ACC112 (cell line): ENCODE data around the gene SCARB1.

Experiments
- H2AFZ ChIP-seq: fragments of 200-600 bp; sonication (generic); one replicate; pipeline ENCODE4 v1.6.0; 2017; ENCODE audit warnings: antibody characterized with exemption, low read length; ENCODE audit not compliant: unreplicated experiment
- H3K27ac ChIP-seq: fragments of 200-600 bp; sonication (generic); 2 replicates; pipeline ENCODE4 v1.5.1; 2014; ENCODE audit warnings: low read depth, mild to moderate bottlenecking, antibody characterized with exemption, low read length, moderate library complexity
- H3K27me3 ChIP-seq: fragments of 200-600 bp; sonication (generic); 2 replicates; pipeline ENCODE4 v1.6.1; 2014; ENCODE audit warnings: mild to moderate bottlenecking, antibody characterized with exemption, low read length, moderate library complexity, mixed read lengths; ENCODE audit not compliant: insufficient read depth
- H3K36me3 ChIP-seq: fragments of 200-600 bp; sonication (generic); 2 replicates; pipeline ENCODE4 v1.6.1; 2016; ENCODE audit warnings: mild to moderate bottlenecking, antibody characterized with exemption, low read length, moderate library complexity, mixed read lengths; ENCODE audit not compliant: insufficient read depth
- H3K4me1 ChIP-seq: fragments of 200-600 bp; sonication (generic); one replicate; pipeline ENCODE4 v1.6.1; 2016; ENCODE audit warnings: low read length, mixed read lengths; ENCODE audit not compliant: insufficient read depth, unreplicated experiment, control insufficient read depth
- H3K4me3 ChIP-seq: fragments of 200-600 bp; sonication (generic); 2 replicates; pipeline ENCODE4 v1.5.1; 2014; ENCODE audit warnings: mild to moderate bottlenecking, low read depth, low read length
- H3K79me2 ChIP-seq: fragments of 200-600 bp; sonication (generic); one replicate; pipeline ENCODE4 v1.6.0; 2016; ENCODE audit warnings: low read length; ENCODE audit not compliant: control insufficient read depth, unreplicated experiment, insufficient read depth

Gene SCARB1

GRCh38 chr12:124828264-124829007, 35.2 kb downstream of the SCARB1 start:
- peaks cover 11% of the 10 kb centered on the region for H3K79me2 ChIP-seq

GRCh38 chr12:124827588-124828184, 36.0 kb downstream of the SCARB1 start:
- Histone ChIP-seq H3K27ac (peak overlapping the region; percentile 82), H2AFZ (no peak overlapping the region), H3K36me3 (no peaks in the 10 kb centered on the region), H3K4me3 (no peak overlapping the region), H3K27me3 (no peaks in the 10 kb centered on the region), H3K4me1 (peaks cover 15% of the 10 kb centered on the region), H3K79me2 (peaks cover 11% of the 10 kb centered on the region)

More at GRCh38 chr12:124828264-124829007, 35.2 kb downstream of the SCARB1 start:
- Histone ChIP-seq H3K27me3 (no peaks in the 10 kb centered on the region), H3K36me3 (no peaks in the 10 kb centered on the region), H3K27ac (peak overlapping the region; percentile 82), H2AFZ (peak overlapping the region; percentile 31), H3K4me3 (peak overlapping the region; percentile 1; the same call in 1 of the 2 replicates), H3K4me1 (peaks cover 15% of the 10 kb centered on the region)

- no peak overlapping the region for H2AFZ ChIP-seq
- H3K36me3 ChIP-seq, result no peaks in the 10 kb centered on the region
- peaks cover 14% of the 10 kb centered on the region for H3K4me1 ChIP-seq
- no peak overlapping the region for H3K4me3 ChIP-seq
- H3K79me2 ChIP-seq, result peaks cover 11% of the 10 kb centered on the region
- H3K27ac ChIP-seq, result no peak overlapping the region
- no peaks in the 10 kb centered on the region for H3K27me3 ChIP-seq
Observed at GRCh38 chr12:124824195-124824594, 39.5 kb downstream of the SCARB1 start.

DNA sequence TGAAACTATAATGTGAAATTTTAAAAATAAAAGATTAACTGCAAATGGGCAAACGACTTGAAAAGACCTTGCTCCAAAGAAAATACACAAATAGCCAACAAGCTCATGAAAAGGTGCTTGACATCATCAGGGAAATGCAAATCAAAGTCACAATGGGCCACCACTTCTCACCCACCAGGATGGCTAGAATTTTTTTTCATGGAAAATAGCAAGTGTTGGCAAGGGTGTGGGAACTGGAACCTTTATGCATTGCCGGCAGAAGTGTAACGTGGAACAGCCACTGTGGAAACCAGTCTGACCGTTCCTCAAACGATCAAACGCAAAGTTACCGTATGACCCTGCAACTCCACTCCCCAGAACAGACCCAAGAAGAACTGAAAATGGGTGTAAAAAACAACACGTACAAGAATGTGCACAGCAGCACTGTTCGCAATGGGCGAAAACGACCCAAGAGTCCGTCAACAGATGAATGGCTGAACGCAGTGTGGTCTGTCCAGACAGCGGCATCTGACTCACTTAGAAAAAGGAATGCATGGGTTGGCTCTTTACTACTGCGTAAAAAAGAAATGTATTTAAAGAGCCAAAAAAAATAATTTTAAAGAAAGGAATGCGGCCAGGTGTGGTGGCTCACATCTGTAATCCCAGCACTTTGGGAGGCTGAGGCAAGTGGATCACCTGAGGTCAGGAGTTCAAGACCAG, 40.2 kb downstream of the SCARB1 start:
- Histone ChIP-seq H3K27ac (no peak overlapping the region), H3K4me3 (no peak overlapping the region), H3K27me3 (no peaks in the 10 kb centered on the region), H2AFZ (no peak overlapping the region), H3K79me2 (peaks cover 9% of the 10 kb centered on the region), H3K4me1 (peaks cover 7% of the 10 kb centered on the region), H3K36me3 (no peaks in the 10 kb centered on the region)

DNA sequence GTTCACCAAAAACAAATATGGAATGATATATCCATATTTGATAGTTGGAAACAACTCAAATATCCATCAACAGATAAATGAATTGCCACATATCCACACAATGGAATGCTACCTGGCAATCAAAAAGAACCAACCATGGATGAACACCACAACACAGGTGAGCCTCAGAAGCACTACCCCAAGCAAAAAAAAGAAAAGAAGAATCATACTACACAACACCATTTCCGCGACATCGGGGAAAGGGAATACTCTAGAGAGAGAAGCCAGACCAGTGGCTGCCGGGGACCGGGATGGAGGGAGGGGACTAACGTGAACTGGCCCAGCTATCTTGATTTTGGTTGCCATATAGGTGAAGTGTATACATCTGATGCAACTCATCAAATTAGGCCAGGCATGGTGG, 41.4 kb downstream of the SCARB1 start:
- no peaks in the 10 kb centered on the region for H3K27me3 ChIP-seq
- no peaks in the 10 kb centered on the region for H3K36me3 ChIP-seq
- H3K4me3 ChIP-seq, result no peak overlapping the region
- H3K27ac ChIP-seq, result no peak overlapping the region
- H3K4me1 ChIP-seq, result no peaks in the 10 kb centered on the region
- no peaks in the 10 kb centered on the region for H3K79me2 ChIP-seq
- H2AFZ ChIP-seq, result no peak overlapping the region

DNA sequence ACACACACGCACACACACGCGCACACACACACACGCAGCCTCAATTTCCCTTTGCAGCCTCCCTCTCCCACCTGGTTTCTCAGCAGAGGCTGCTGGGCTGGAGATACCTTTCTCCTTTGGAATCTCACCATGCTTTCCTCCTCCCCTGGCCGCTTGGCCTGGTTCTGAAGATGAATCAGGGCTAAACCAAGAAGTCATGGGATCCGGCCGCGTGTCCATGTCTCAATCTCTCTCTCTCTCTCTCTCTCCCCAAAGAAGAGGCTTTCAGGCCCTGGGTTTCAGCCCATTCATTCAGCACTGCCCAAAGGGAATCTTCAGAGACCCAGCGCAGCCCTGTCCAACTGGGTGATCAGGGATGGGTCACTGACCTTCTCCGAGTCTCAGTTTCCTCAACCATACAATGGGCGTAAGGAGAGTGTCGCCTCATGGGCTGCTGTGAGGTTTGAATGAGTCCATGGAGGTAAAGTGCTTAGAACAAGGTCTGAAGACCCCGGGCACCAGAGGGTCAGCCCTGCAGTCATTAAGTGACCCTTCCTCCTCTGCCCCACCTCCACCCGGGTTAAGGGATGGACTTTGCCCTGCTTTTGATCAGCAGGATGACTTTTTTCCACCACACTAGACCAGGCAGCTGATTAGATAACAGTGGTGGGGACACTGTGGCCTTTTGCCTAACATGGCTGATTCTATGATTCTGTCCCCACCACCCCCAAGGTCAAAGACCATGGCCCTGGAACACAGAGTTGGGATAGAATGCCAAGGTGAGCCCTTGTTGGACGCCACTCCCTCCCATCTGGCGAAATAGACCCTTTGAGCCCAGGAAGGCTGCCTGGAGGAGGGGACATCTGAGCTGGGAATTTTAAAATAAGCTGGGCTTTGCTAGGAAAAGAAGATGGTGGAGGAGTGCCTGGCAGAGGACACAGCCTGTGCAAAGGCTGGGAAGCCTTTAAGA, 42.1 kb downstream of the SCARB1 start:
- Histone ChIP-seq H3K79me2 (no peaks in the 10 kb centered on the region), H3K36me3 (no peaks in the 10 kb centered on the region), H3K27ac (no peak overlapping the region), H2AFZ (no peak overlapping the region), H3K4me3 (no peak overlapping the region), H3K27me3 (no peaks in the 10 kb centered on the region), H3K4me1 (no peaks in the 10 kb centered on the region)

DNA sequence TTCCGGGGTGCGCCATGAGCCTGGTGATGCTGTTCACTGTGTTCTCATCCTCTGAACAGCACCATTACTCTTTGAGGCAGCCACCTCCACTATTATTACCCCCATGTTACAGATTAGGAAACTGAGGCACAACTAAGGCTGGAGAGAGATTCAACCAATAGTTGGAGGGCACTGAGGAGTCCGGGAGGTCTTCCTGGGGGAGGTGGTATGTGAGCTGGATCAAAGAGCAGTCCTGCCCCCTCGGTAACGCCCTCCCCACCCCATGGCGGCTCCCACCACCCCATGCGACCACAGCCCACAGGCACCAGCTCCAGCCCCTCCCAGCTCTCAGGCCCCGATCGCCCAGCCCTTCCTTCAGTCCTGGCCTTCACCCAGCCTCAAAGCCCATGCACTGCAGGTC, 43.5 kb downstream of the SCARB1 start:
- no peak overlapping the region for H2AFZ ChIP-seq
- H3K36me3 ChIP-seq, result no peaks in the 10 kb centered on the region
- no peak overlapping the region for H3K27ac ChIP-seq
- H3K4me3 ChIP-seq, result no peak overlapping the region
- no peaks in the 10 kb centered on the region for H3K4me1 ChIP-seq
- H3K79me2 ChIP-seq, result no peaks in the 10 kb centered on the region
- H3K27me3 ChIP-seq, result no peaks in the 10 kb centered on the region

DNA sequence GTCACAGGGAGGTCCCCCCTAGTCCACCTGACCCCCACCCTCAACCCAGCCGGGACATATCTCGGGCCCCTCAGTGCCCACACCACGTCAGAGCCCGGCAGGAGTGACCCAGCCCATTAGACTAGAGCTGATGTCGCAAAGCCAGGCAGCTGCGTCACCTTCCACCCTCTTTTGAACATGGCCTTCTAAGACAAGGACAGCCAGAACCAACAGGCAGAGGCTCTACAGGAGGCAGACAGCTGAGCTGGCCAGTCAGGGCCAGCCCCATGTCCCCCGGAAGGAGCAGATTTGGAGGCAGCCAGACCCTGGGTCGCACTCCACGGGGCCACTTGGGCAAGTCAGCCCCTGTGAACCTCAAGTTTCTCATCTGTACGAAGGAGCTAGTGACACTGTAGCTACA, 44.1 kb downstream of the SCARB1 start:
- no peaks in the 10 kb centered on the region for H3K36me3 ChIP-seq

DNA sequence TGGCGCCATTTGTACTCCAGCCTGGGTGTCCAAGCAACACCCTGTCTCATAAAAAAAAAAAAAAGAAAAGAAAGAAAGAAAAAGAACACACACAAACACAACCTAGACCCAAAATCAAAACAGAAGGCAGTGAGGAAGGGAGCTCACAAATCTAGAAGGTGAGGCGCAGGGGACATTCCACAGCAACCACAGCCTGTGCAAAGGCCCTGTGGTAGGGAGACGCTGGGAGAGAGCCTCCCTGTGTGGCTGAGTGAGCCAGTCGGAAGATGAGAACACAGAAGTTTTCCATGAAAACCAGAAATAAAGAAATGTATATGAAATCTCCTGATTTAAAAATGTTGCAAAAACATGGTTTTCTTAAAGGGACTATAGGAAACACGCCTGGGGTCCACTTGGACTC, 44.6 kb downstream of the SCARB1 start:
- H3K36me3 ChIP-seq, result peaks cover under 1% of the 10 kb centered on the region; the same call in 1 of the 2 replicates
- H3K79me2 ChIP-seq, result no peaks in the 10 kb centered on the region
- no peak overlapping the region for H3K4me3 ChIP-seq
- no peak overlapping the region for H3K27ac ChIP-seq
- H2AFZ ChIP-seq, result no peak overlapping the region
- no peaks in the 10 kb centered on the region for H3K4me1 ChIP-seq
- H3K27me3 ChIP-seq, result no peaks in the 10 kb centered on the region

More for the DNA sequence above, 44.1 kb downstream of the SCARB1 start:
- H3K27ac ChIP-seq, result no peak overlapping the region
- no peaks in the 10 kb centered on the region for H3K4me1 ChIP-seq
- H3K4me3 ChIP-seq, result no peak overlapping the region
- H2AFZ ChIP-seq, result no peak overlapping the region
- H3K79me2 ChIP-seq, result no peaks in the 10 kb centered on the region
- no peaks in the 10 kb centered on the region for H3K27me3 ChIP-seq
